ENCODE measurements around the gene MT1M. TPM values are rescaled to one million over a fixed set of nuclear protein-coding genes. Genes with fewer than 3 reads are reported as not detected.
"Not testable (repeated sequence)": the region's sequence is repeated elsewhere in the genome, so short reads cannot be mapped to it uniquely, and the experiment has no call there.

MT1M gene
- total RNA-seq (2014; rRNA removed; shearing (Covaris generic)) = not detected in 2 replicates
- polyA plus RNA-seq (2014; cell fraction: nucleus; rRNA removed) = not detected in 2 replicates

GRCh38 chr16:56632156-56632847 is at the start of gene MT1M:
Gene MT1M, plus strand, starts transcription at chr16:56632659. Its CDS starts 73 bp downstream, at chr16:56632732.
- DNase-seq (ENCODE audit: extremely low read depth, low read depth) = no peak

GRCh38 chr16:56582911-56583310 is 49.5 kb upstream of the MT1M start:
- not testable (repeated sequence) for DNase-seq (ENCODE audit: extremely low read depth, low read depth)

- DNase-seq (ENCODE audit: extremely low read depth, low read depth) = no peak
Measured at GRCh38 chr16:56583351-56584168, 48.9 kb upstream of the MT1M start.

- no peak for DNase-seq (ENCODE audit: extremely low read depth, low read depth)
Measured at GRCh38 chr16:56584276-56584675, 48.2 kb upstream of the MT1M start.

- no peak for DNase-seq (ENCODE audit: extremely low read depth, low read depth)
Measured at GRCh38 chr16:56588781-56589140, 43.7 kb upstream of the MT1M start.

- DNase-seq (ENCODE audit: extremely low read depth, low read depth) = no peak
Measured at GRCh38 chr16:56589141-56590039, 43.1 kb upstream of the MT1M start, which contains the start of gene MT3. Gene MT3, plus strand, starts transcription at chr16:56589528. Its CDS starts 63 bp downstream, at chr16:56589591.

- no peak for DNase-seq (ENCODE audit: extremely low read depth, low read depth)
Measured at GRCh38 chr16:56591377-56592060, 40.9 kb upstream of the MT1M start.

GRCh38 chr16:56593573-56594291 is 38.7 kb upstream of the MT1M start:
- DNase-seq (ENCODE audit: extremely low read depth, low read depth) = no peak

GRCh38 chr16:56594292-56594619 is 38.2 kb upstream of the MT1M start:
- DNase-seq (ENCODE audit: extremely low read depth, low read depth) = no peak

- peak; percentile 76 for DNase-seq (ENCODE audit: extremely low read depth, low read depth)
Measured at GRCh38 chr16:56600398-56600999, 32.0 kb upstream of the MT1M start.

- no peak for DNase-seq (ENCODE audit: extremely low read depth, low read depth)
Measured at GRCh38 chr16:56601325-56601724, 31.1 kb upstream of the MT1M start.

- peak; percentile 62 for DNase-seq (ENCODE audit: extremely low read depth, low read depth)
Measured at GRCh38 chr16:56603589-56603988, 28.9 kb upstream of the MT1M start.

GRCh38 chr16:56604966-56605365 is 27.5 kb upstream of the MT1M start:
- no peak for DNase-seq (ENCODE audit: extremely low read depth, low read depth)

GRCh38 chr16:56605475-56605874 is 27.0 kb upstream of the MT1M start:
- no peak for DNase-seq (ENCODE audit: extremely low read depth, low read depth)

GRCh38 chr16:56606071-56606475 is 26.4 kb upstream of the MT1M start:
- DNase-seq (ENCODE audit: extremely low read depth, low read depth) = no peak

GRCh38 chr16:56606476-56607108 is 25.9 kb upstream of the MT1M start:
- DNase-seq (ENCODE audit: extremely low read depth, low read depth) = peak; percentile 54

GRCh38 chr16:56607109-56607618 is 25.3 kb upstream of the MT1M start:
- peak; percentile 72 for DNase-seq (ENCODE audit: extremely low read depth, low read depth)

- DNase-seq (ENCODE audit: extremely low read depth, low read depth) = no peak
Measured at GRCh38 chr16:56607675-56608042, 24.8 kb upstream of the MT1M start.

All from NCI-H460 (cell line).